ENCODE measurements around the gene ATP10D.
A peak's percentile ranks its signal among the peaks of the same experiment; 100 is the strongest.
"Not testable (repeated sequence)": the region's sequence is repeated elsewhere in the genome, so short reads cannot be mapped to it uniquely, and the experiment has no call there.

ATP10D gene
- total RNA-seq, result 20.1 to 66.3 (median 47.6) reads per million in 18 experiments

DNA sequence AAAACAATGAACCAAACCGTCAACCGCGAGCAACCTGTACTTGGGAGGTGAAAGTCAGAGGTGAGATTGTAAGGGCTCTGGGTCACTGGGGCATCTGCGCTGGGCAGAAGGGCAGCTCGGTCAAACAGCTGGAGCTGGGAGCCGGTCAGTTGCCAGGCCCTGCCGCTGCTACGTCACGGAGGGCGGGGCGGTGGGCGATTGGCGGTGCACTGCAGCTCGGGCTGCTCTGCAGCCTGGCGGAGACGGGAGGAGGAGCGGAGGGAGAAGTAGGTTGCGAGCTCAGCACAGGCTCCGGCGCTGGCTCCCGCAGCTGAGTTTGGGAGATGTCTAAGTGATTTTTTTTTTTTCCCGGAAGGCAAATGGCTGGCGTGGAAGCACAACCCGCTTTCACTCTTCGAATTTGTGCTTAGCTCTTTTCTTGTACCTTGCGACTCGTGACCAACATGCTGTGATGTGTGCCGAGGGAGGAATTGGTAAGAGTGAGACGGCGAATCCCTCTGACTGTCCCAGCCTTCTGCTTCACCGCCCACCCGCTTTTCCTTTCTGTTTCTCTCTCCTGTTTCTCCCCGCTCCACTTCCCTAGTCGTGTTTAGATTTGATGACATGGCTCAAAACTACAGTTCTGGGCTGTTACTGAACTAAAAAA is at the start of gene ATP10D:
ATP10D (plus strand) TSS at position 229 of the 646 bp plus-strand sequence. CDS start 27,266 bp downstream, outside the sequence.
- peak; percentile 94 to 96 for DNase-seq

DNA sequence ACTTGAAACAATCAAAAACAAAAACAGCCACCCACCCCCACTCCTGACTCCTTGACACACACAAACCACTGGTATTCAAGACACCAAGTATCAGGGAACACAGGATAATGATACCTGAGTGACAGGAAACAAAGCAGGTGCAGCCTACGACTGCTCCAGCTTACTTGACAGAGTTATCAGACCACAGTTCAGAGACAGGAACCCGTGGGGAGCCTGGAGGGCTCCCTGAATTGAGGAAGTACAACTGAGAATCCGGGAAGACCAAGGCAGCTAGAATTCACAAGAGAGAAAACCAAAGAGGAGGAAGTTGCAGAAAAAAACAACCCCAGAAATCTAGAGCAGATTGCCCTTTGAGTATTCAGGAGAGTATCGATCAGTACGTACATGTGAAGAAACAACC is 42.1 kb upstream of the ATP10D start:
- DNase-seq, result peak; percentile 78 to 79

DNA sequence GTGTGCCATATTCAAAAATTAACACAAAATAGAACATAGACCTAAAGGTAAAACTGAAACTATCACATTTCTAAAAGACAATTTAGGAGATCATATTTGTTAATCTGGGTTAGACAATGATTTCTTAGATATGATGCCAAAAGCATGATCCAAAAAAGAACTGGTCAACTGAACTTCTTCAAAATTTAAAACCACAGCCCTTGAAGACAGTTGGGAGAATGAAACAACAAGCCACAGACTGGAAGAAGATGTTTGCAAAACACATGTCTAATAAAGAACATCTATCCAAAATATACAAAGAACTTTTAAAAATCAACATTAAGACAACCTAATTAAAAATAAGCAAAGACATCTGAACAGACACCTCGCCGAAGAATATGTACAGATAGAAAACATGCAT is 41.0 kb upstream of the ATP10D start:
- peak in 1 of 2 donors; percentile 38 for DNase-seq

DNA sequence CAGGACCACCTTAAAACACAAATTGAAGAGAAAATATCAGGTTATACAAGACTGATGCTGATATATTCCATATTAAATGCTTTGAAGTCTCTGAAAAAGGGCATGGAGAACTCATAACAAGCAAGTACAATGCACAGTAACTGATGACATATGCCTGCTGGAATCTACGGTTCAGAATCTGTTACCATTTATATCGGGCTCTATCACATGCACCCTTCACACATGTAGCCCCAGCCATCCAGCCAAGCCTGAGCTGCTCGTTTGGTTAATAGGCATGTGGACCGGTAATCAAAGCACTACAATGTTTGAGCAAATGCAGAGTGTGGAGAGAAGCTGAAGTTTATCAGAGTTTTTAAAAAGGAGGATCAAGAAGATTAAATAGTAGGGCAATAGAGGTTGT is 33.4 kb upstream of the ATP10D start:
- DNase-seq, result no peak

DNA sequence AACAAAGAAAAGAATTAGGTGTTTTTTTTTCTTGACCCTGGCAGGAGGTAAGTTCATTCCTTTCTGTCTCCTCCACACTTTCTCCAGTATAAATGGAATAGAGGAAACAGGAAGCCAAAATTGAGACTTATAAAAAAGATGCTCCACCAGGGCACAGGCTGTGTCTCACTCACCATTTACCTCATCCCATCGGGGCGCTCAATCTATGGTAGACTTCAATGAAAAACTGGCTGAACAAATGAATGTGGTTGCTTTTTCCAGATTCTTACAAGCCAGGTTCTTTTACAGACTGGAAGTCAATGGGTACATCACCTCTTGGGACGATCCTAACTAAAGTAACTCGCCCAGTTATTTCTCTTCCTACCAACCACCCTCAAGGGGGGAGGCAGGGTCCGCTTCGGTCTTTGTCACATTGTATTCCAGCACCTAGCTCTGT is 22.3 kb upstream of the ATP10D start:
- no peak for DNase-seq

DNA sequence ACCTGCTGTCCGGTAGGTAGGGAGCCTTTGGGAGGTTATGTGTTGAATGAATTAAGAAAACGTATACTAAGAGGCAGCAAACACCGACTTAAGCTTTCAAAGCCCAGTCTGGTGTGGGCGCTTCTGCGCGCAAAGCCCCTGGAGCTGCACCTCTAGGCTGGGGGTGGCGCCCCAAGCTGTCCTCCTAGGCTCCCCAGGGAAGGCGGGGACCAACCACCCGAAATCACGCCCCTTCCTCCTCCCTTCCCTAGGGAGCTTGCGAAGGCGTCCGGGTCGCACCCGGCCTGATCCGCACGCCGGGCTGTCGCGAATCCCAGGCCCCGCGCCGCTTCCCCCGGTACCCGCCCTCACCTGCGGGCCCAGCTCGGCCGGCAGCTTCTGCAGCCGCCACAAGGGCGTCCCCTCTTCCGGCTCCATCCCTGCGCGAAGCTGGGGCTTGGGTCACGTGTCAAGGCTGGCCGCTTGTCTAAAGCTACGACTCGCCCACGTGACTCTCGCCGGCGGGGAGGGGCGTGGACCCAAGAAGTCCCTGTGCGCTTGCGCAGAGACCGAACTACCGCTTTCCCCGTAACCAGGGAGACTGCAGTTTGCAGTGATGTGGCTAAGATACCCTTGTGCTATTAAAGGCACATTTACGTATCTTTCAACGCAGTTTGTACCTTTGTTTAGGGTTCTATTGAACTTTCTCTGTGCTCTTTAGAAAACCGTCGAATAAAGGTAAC is 21.7 kb upstream of the ATP10D start, which contains the start of gene COMMD8:
COMMD8 (minus strand) TSS at position 468 of the 722 bp plus-strand sequence; CDS start at position 417, 51 bp downstream.
- peak; percentile 99 for DNase-seq

DNA sequence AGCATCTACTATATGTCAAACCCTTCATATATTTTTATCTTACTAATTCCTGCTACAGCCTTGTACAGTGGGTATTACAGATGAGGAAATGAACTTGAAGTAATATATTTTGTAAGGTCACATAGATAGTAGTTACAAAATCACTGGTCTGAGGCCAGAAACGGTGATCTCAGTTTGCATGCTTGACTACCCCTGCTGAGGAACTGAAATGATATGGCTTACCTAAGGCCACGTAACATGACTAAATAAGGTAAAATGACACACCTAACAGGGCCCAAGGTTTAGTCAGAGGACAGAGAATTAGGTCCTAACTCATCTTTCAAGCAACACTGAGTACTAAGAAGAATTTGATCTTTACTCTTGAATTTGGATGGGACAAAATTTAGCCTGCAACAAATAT is 20.1 kb upstream of the ATP10D start:
- peak; percentile 9 to 43 for DNase-seq

DNA sequence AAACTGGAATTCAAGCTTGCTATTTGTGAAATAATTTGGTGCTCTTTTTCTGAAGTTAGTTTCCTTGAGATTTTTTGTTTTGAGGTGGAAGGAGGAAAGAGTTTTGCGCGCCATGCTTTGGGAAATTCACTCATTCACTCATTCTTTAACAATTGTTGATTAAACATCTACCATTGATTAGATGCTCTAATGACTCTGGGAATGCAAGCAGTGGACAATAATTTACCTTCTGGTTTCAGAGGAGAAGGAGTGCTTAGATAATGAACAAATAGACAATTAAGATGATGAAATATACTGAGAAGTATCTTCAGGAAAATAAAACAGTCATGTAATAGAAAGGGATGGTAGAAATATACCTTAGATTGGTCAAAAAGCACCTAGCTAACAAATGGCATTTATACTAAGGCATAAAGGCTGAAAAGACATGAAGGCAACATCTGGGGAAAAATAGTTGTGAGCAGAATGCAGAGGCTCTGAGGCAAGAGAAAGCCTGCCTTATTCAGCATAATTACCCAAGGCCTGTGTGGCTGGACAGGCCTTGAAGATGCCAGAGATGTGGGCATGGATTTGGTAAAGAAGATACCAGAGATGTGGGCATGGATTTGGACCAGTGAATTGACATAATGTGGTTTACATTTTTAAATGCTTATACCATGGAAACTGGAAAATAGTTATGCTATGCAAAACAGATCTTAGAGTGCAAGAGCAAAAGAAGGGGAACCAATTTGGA is 18.9 kb upstream of the ATP10D start:
- no peak for DNase-seq

DNA sequence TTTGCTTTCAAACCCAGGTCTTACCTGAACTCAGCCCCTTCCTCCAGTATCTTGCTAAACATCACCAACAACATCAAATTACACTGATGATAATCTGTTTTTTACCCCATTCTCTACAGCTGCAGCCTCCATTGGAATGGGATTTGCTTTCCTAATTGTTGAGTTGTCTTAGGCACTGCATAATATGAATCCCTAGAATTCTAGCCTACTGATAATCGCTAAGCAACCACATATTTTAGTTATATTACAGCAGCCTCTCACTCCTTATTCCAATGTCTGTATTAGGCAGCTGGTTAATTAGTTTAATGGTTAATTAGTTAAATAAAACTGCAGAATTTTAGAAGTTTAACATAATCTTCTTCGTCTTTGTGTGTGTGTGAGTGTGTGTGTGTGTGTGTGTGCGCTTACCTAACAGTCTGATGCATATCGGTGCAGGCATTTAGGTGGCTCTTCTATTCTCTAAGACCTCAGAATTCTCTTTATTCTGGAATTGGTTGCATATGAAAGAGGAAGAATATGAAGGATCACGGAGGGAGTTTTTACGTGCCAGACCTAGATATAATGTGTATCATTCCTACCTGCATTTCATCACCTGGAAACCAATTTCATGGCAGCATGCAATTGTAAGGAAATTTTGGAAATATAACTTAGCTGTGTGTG is 16.2 kb upstream of the ATP10D start:
- DNase-seq, result no peak

DNA sequence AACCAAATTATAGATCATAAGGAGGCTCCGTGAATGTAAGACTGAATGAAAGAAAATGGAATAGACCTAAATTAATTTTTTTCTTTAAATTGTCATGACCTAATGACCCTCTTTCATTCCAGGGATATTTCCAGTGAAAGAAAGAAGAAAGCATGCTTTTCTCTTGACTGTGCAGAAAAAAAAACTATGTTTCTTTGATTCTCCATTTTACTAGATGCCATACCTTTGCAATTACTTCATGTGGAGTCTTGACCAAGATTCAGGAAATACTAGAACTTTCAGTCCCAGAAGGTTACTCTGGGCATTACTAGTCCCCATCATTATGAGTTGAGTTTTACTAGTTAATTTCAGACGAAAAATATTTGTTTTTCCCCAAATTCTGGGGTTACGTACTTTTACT is 15.1 kb upstream of the ATP10D start:
- no peak for DNase-seq

DNA sequence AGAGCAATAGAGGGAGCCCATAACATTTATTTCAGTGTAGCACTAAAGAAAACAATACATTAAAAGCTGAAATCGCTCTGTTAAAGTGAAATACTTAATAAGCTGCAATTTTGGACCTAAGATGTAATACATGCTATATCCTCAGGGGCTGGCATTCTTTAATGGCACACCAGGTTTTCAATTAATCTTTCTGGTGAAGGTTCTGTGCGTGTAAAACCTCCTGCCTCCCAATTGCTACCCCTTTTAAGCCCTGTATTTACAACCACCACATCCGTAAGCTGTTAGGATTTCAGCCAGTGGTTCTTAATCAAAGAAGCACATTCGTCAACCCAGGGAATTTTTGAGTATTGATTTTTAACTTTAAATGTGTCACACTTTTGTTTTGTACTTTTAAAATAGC is 14.0 kb upstream of the ATP10D start:
- no peak for DNase-seq

DNA sequence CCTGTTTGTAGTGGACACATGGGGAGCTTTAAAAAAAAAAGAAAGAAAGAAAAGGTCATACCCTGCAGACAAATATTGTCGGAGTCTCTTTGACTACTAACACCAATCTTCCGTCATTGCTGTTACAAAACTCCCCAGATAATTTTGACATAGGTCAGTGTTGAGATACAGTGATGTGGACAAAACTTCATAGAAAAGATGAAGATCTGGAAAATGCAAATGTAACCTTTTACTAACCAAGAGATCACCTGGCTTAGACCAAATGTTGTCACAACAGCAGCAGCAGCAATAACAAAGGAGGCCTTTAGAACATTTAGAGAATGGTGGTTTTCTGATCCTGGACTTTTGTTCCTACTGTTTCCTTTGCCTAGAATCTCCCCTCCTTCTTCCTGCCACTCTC is 13.5 kb upstream of the ATP10D start:
- DNase-seq, result no peak

DNA sequence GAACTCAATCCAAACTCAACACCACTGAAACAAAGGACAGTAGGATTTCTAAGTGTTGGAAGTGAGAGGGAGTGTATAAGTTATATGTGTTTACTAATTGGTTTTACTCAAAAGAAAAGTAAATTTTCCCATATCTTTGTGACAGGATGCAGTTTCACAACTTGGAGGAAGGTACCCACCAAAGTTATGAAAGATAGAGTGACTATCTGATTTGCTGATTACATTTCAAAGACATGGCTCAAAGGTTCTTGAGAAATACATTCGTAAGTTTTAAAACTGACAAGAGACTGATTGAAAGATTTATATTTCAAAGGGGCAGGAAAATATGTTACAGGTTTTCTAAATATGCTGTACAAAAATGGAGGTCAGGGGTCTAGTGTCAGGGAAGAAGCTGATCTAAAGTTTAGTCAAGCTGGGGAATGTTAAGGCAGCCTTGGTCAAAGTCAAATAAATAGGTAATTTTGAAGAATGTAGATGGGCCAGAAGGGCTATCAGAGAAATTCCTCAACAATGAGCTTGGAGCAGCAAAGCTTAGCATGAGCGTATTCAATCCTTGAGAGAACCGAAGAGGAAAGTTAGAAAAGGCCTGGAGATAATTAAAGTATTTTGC is 11.8 kb upstream of the ATP10D start:
- DNase-seq, result no peak

DNA sequence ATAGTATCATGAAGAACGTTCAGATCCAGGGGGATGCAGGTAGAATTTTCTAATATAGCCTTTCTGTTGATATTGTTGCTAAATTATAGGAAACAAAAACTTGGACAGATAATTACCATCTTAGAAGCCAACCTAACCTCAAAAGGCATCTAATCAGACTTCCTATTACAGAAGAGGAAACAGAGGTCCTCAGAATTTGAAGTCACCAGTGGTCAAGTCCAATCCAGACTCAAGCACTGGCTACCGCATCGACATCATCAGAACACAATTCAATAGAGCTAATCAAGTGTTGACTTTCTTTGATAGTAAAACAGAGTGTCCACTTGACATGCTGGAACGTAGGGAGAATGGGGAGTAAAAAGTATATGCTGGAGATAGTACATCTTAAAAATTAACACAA is 10.3 kb upstream of the ATP10D start:
- DNase-seq, result no peak

DNA sequence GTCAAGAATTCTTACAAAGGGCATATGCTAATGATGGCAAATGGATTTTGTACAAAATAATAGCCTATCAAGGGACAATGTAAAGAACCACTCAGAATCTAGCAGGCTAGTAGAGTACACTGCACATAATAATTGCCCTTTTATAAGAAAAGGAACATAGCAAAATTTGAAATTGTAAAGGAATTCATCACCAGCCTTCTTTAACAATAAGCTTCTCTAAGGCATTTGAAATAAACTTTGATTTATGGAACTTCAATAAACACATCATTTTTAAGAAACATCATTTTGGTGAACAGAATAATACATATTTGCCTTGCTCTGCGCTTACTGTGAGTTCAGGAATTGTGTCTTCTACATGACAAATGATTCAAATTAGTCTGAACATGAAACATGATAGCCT is 9.7 kb upstream of the ATP10D start:
- DNase-seq, result no peak

DNA sequence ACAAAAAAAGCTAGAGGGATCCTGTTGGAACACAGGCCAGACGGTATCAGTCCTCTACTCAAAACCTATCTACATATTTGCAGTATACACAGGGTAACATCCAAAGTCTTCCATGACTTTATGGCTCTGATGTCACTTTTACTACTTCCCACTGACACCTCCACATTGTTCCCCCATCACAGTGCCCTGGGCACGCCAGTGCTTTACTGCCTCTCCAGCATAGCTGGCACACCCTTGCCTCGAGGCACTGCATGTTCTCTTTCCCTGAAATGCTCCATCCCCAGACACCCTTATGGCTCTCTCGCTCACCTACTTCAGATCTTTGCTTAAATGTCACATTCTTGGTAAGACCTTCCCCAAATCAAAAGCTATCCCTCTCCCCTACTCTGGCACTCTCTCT is 6.3 kb upstream of the ATP10D start:
- DNase-seq, result no peak

DNA sequence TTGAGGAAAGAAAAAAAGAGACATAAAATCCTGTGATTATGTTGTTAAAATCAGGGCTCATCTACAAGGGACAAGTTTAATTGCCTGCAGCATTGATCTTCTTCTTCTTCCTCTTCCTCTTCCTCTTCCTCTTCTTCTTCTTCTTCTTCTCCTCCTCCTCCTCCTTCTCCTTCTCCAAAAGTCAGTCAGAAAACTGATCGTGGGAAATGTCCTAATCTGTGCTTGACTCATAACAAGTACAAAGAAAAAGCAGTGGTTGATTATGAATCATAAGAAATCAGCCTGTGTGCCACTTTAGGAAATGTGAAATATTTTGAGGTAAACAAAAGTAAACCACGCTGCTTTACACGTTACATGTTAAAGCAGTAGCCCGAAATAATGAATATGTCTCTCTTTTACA is 2.7 kb upstream of the ATP10D start:
- peak; percentile 50 to 62 for DNase-seq

DNA sequence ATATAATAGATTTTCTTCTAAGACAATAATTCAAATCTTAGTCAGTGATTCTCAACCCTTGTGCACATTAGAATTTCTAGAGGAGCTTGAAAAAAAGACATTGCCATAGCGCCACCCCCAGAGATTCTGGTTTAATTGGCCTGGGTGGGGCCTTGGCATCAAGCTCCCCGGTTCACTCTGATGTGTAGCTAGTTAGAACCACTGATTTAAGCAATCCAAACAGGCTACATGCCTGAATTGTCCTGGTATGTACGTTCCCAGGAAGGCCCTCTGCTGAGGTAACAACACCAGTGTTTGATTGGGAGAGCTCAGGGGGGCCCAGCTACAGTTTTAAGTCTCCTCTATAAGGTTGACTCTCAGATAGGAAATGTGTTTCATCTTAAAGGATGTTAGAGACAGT is 1.3 kb upstream of the ATP10D start:
- DNase-seq, result no peak

DNA sequence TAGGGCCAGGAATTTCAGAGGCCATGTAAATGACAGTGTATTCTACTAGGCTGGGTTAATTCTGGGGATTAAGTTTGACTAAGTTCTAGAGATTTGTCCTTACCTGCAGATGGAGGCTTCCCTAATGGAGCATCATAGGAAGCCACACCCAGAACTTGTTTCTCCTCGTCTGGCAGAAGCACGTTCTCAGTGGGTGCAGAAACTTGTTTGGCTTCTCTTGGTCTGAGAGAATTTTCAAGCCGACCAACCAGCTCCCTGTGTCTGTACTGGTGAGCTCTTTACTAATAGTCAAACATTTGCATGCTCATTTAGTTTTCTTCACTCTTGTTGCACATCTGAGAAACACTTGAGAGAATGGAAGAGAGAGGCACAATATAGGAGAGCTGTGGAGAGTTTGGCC is 907 bp upstream of the ATP10D start:
- no peak for DNase-seq

DNA sequence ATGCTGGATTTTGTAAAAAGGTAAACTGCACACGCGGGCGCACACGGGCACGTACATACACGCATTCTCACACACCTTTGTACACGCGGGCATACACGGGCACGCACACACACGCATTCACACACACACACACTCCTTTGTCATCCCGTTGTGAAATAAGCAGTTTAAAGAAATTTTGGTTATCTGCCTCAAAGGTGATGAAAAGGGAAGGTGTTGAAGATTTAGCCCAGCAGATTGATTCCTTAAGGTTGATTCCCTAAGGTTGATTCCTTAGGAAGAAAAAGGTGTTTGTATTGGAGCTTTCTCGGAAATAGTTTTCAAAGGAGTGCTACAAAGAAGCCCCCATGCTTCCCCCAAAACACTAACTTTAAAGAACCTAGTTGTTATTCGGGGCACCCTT is 693 bp downstream of the ATP10D start:
- DNase-seq, result no peak

DNA sequence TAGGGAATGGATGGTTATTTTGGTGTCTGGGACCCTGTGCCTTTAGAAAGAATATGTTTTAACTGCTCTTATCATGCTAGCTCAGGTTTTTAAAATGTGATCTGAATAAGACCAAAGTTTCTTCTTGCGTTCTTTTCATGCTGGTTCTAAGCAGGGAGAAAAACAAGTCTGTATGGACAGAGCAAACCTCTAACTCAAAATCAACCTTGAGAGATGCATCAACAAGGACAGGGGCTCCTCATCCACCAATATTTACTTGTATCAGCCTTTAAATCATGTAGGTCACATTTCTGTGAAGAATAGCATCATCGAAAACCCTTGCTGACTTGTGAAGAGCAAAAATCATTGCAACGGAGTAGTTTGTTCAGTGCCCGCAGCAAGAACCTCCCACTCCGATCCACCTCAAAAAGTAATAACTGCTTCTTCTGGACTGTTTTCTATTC is 1.2 kb downstream of the ATP10D start:
- no peak for DNase-seq

DNA sequence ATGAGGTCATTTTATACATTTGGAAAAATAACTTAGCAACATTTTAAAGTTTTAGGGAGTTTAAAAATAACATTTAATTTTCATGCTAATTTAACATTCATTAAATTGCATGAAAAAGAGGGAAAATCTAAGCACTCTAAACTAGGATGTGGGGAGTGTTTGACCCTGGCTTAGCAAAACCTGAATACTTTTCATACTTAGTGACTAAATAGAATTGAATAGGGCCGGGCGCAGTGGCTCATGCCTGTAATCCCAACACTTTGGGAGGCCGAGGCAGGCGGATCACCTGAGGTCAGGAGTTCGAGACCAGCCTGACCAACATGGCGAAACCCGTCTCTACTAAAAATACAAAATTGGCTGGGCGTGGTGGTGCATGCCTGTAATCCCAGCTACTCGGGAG is 1.7 kb downstream of the ATP10D start:
- DNase-seq, result not testable (repeated sequence)
